Measurements from ENCODE around the gene KCTD6.

KCTD6 gene

GRCh38 chr3:58470363-58471024, 21.4 kb upstream of the KCTD6 start:
- no peaks in the 10 kb centered on the region for H3K27me3 ChIP-seq (ENCODE audit: control insufficient read depth in 2 of 2, insufficient read depth in 2 of 2, low read length in 2 of 2)
- H3K4me1 ChIP-seq (ENCODE audit: control insufficient read depth in 2 of 2, insufficient read depth in 2 of 2, low read length in 2 of 2), result peaks cover 22 to 24% of the 10 kb centered on the region in 2 donors
- H3K9me3 ChIP-seq (ENCODE audit: control insufficient read depth in 2 of 2, low read length in 2 of 2), result no peaks in the 10 kb centered on the region
- H3K9ac ChIP-seq (ENCODE audit: low read depth in 1 of 2, low read length in 2 of 2), result peak overlapping the region in 1 of 2 donors; percentile 17
- H3K4me3 ChIP-seq (ENCODE audit: low read length in 2 of 2), result peak overlapping the region in 1 of 2 donors; percentile 18
- H3K27ac ChIP-seq (ENCODE audit: low read depth in 2 of 2, low read length in 2 of 2), result peak overlapping the region; percentile 81 to 84
- no peaks in the 10 kb centered on the region for H3K36me3 ChIP-seq (ENCODE audit: control insufficient read depth in 2 of 2, insufficient read depth in 2 of 2, low read length in 2 of 2)

- Histone ChIP-seq H3K27me3 (ENCODE audit: control insufficient read depth in 2 of 2, insufficient read depth in 2 of 2, low read length in 2 of 2) (no peaks in the 10 kb centered on the region), H3K36me3 (ENCODE audit: control insufficient read depth in 2 of 2, insufficient read depth in 2 of 2, low read length in 2 of 2) (no peaks in the 10 kb centered on the region), H3K4me1 (ENCODE audit: control insufficient read depth in 2 of 2, insufficient read depth in 2 of 2, low read length in 2 of 2) (peaks cover 22 to 24% of the 10 kb centered on the region in 2 donors), H3K27ac (ENCODE audit: low read depth in 2 of 2, low read length in 2 of 2) (peak overlapping the region; percentile 81 to 84), H3K9me3 (ENCODE audit: control insufficient read depth in 2 of 2, low read length in 2 of 2) (no peaks in the 10 kb centered on the region), H3K9ac (ENCODE audit: low read depth in 1 of 2, low read length in 2 of 2) (peak overlapping the region in 1 of 2 donors; percentile 17), H3K4me3 (ENCODE audit: low read length in 2 of 2) (peak overlapping the region; percentile 18 to 20)
These were observed 20.6 kb upstream of the KCTD6 start for GRCh38 chr3:58471025-58471887.

GRCh38 chr3:58473275-58473674, 18.6 kb upstream of the KCTD6 start:
- no peak overlapping the region for H3K9ac ChIP-seq (ENCODE audit: low read depth in 1 of 2, low read length in 2 of 2)
- no peaks in the 10 kb centered on the region for H3K36me3 ChIP-seq (ENCODE audit: control insufficient read depth in 2 of 2, insufficient read depth in 2 of 2, low read length in 2 of 2)
- no peaks in the 10 kb centered on the region for H3K27me3 ChIP-seq (ENCODE audit: control insufficient read depth in 2 of 2, insufficient read depth in 2 of 2, low read length in 2 of 2)
- peaks cover 22 to 24% of the 10 kb centered on the region in 2 donors for H3K4me1 ChIP-seq (ENCODE audit: control insufficient read depth in 2 of 2, insufficient read depth in 2 of 2, low read length in 2 of 2)
- no peak overlapping the region for H3K27ac ChIP-seq (ENCODE audit: low read depth in 2 of 2, low read length in 2 of 2)
- no peaks in the 10 kb centered on the region for H3K9me3 ChIP-seq (ENCODE audit: control insufficient read depth in 2 of 2, low read length in 2 of 2)
- H3K4me3 ChIP-seq (ENCODE audit: low read length in 2 of 2), result no peak overlapping the region

- no peak overlapping the region for H3K4me3 ChIP-seq (ENCODE audit: low read length in 2 of 2)
- no peaks in the 10 kb centered on the region for H3K27me3 ChIP-seq (ENCODE audit: control insufficient read depth in 2 of 2, insufficient read depth in 2 of 2, low read length in 2 of 2)
- H3K9ac ChIP-seq (ENCODE audit: low read depth in 1 of 2, low read length in 2 of 2), result no peak overlapping the region
- no peak overlapping the region for H3K27ac ChIP-seq (ENCODE audit: low read depth in 2 of 2, low read length in 2 of 2)
- H3K4me1 ChIP-seq (ENCODE audit: control insufficient read depth in 2 of 2, insufficient read depth in 2 of 2, low read length in 2 of 2), result peaks cover 22 to 24% of the 10 kb centered on the region in 2 donors
- no peaks in the 10 kb centered on the region for H3K36me3 ChIP-seq (ENCODE audit: control insufficient read depth in 2 of 2, insufficient read depth in 2 of 2, low read length in 2 of 2)
- H3K9me3 ChIP-seq (ENCODE audit: control insufficient read depth in 2 of 2, low read length in 2 of 2), result no peaks in the 10 kb centered on the region
These were observed 17.5 kb upstream of the KCTD6 start for GRCh38 chr3:58474348-58474911.

- Histone ChIP-seq H3K36me3 (ENCODE audit: control insufficient read depth in 2 of 2, insufficient read depth in 2 of 2, low read length in 2 of 2) (no peaks in the 10 kb centered on the region), H3K9me3 (ENCODE audit: control insufficient read depth in 2 of 2, low read length in 2 of 2) (no peaks in the 10 kb centered on the region), H3K27ac (ENCODE audit: low read depth in 2 of 2, low read length in 2 of 2) (no peak overlapping the region), H3K4me3 (ENCODE audit: low read length in 2 of 2) (no peak overlapping the region), H3K9ac (ENCODE audit: low read depth in 1 of 2, low read length in 2 of 2) (no peak overlapping the region), H3K4me1 (ENCODE audit: control insufficient read depth in 2 of 2, insufficient read depth in 2 of 2, low read length in 2 of 2) (peaks cover 20 to 24% of the 10 kb centered on the region in 2 donors), H3K27me3 (ENCODE audit: control insufficient read depth in 2 of 2, insufficient read depth in 2 of 2, low read length in 2 of 2) (no peaks in the 10 kb centered on the region)
These were observed 16.8 kb upstream of the KCTD6 start for GRCh38 chr3:58474967-58475578.

- H3K36me3 ChIP-seq (ENCODE audit: control insufficient read depth in 2 of 2, insufficient read depth in 2 of 2, low read length in 2 of 2), result no peaks in the 10 kb centered on the region
- H3K27ac ChIP-seq (ENCODE audit: low read depth in 2 of 2, low read length in 2 of 2), result no peak overlapping the region
- peaks cover 0 to 4% of the 10 kb centered on the region in 2 donors for H3K4me1 ChIP-seq (ENCODE audit: control insufficient read depth in 2 of 2, insufficient read depth in 2 of 2, low read length in 2 of 2)
- H3K9ac ChIP-seq (ENCODE audit: low read depth in 1 of 2, low read length in 2 of 2), result no peak overlapping the region
- no peaks in the 10 kb centered on the region for H3K27me3 ChIP-seq (ENCODE audit: control insufficient read depth in 2 of 2, insufficient read depth in 2 of 2, low read length in 2 of 2)
- H3K9me3 ChIP-seq (ENCODE audit: control insufficient read depth in 2 of 2, low read length in 2 of 2), result no peaks in the 10 kb centered on the region
- no peak overlapping the region for H3K4me3 ChIP-seq (ENCODE audit: low read length in 2 of 2)
These were observed 13.1 kb upstream of the KCTD6 start for GRCh38 chr3:58478781-58479180.

- Histone ChIP-seq H3K27me3 (ENCODE audit: control insufficient read depth in 2 of 2, insufficient read depth in 2 of 2, low read length in 2 of 2) (no peaks in the 10 kb centered on the region), H3K9me3 (ENCODE audit: control insufficient read depth in 2 of 2, low read length in 2 of 2) (no peaks in the 10 kb centered on the region), H3K4me3 (ENCODE audit: low read length in 2 of 2) (no peak overlapping the region), H3K27ac (ENCODE audit: low read depth in 2 of 2, low read length in 2 of 2) (no peak overlapping the region), H3K9ac (ENCODE audit: low read depth in 1 of 2, low read length in 2 of 2) (no peak overlapping the region), H3K4me1 (ENCODE audit: control insufficient read depth in 2 of 2, insufficient read depth in 2 of 2, low read length in 2 of 2) (no peaks in the 10 kb centered on the region), H3K36me3 (ENCODE audit: control insufficient read depth in 2 of 2, insufficient read depth in 2 of 2, low read length in 2 of 2) (no peaks in the 10 kb centered on the region)
These were observed 11.6 kb upstream of the KCTD6 start for GRCh38 chr3:58480309-58480708.

- Histone ChIP-seq H3K4me3 (ENCODE audit: low read length in 2 of 2) (no peak overlapping the region), H3K4me1 (ENCODE audit: control insufficient read depth in 2 of 2, insufficient read depth in 2 of 2, low read length in 2 of 2) (peaks cover 0 to 6% of the 10 kb centered on the region in 2 donors)
These were observed 8.8 kb upstream of the KCTD6 start for GRCh38 chr3:58482917-58483636.

GRCh38 chr3:58484045-58484721, 7.7 kb upstream of the KCTD6 start:
- Histone ChIP-seq H3K4me1 (ENCODE audit: control insufficient read depth in 2 of 2, insufficient read depth in 2 of 2, low read length in 2 of 2) (peaks cover 0 to 6% of the 10 kb centered on the region in 2 donors), H3K4me3 (ENCODE audit: low read length in 2 of 2) (no peak overlapping the region), H3K27me3 (ENCODE audit: control insufficient read depth in 2 of 2, insufficient read depth in 2 of 2, low read length in 2 of 2) (no peaks in the 10 kb centered on the region)

More at GRCh38 chr3:58482917-58483636, 8.8 kb upstream of the KCTD6 start:
- H3K27ac ChIP-seq (ENCODE audit: low read depth in 2 of 2, low read length in 2 of 2), result no peak overlapping the region
- H3K36me3 ChIP-seq (ENCODE audit: control insufficient read depth in 2 of 2, insufficient read depth in 2 of 2, low read length in 2 of 2), result no peaks in the 10 kb centered on the region
- H3K9ac ChIP-seq (ENCODE audit: low read depth in 1 of 2, low read length in 2 of 2), result no peak overlapping the region
- no peaks in the 10 kb centered on the region for H3K9me3 ChIP-seq (ENCODE audit: control insufficient read depth in 2 of 2, low read length in 2 of 2)
- H3K27me3 ChIP-seq (ENCODE audit: control insufficient read depth in 2 of 2, insufficient read depth in 2 of 2, low read length in 2 of 2), result no peaks in the 10 kb centered on the region

More at GRCh38 chr3:58484045-58484721, 7.7 kb upstream of the KCTD6 start:
- Histone ChIP-seq H3K9ac (ENCODE audit: low read depth in 1 of 2, low read length in 2 of 2) (no peak overlapping the region), H3K9me3 (ENCODE audit: control insufficient read depth in 2 of 2, low read length in 2 of 2) (no peaks in the 10 kb centered on the region), H3K36me3 (ENCODE audit: control insufficient read depth in 2 of 2, insufficient read depth in 2 of 2, low read length in 2 of 2) (no peaks in the 10 kb centered on the region), H3K27ac (ENCODE audit: low read depth in 2 of 2, low read length in 2 of 2) (no peak overlapping the region)
